Stimulated activated CD4-positive, alpha-beta T cell treated with anti-CD3 and anti-CD28 coated beads, Interleukin-4, amount 100 ng/mL, for 48 hours (primary cell): ENCODE measurements around the gene CRIM1.

Experiments
- DNase-seq, 2 donors: peaks; one replicate each; pipeline ENCODE4 v3.0.0-alpha.2; 2020; ENCODE audit warnings: low read depth in 2 of 2

CRIM1 gene

GRCh38 chr2:36421379-36421778 is 65.8 kb downstream of the CRIM1 start:
- DNase-seq = no peak

- DNase-seq = no peak
These were observed 67.6 kb downstream of the CRIM1 start for GRCh38 chr2:36423172-36423571.

GRCh38 chr2:36423619-36424120 is 68.1 kb downstream of the CRIM1 start:
- no peak for DNase-seq

GRCh38 chr2:36425608-36426355 is 70.2 kb downstream of the CRIM1 start:
- no peak for DNase-seq

- no peak for DNase-seq
These were observed 72.2 kb downstream of the CRIM1 start for GRCh38 chr2:36427790-36428243.

GRCh38 chr2:36430549-36430948 is 75.0 kb downstream of the CRIM1 start:
- no peak for DNase-seq

- DNase-seq = no peak
These were observed 76.9 kb downstream of the CRIM1 start for GRCh38 chr2:36432479-36432878.

GRCh38 chr2:36433311-36434217 is 78.0 kb downstream of the CRIM1 start:
- DNase-seq = no peak

GRCh38 chr2:36438449-36438977 is 82.9 kb downstream of the CRIM1 start:
- no peak for DNase-seq

- DNase-seq = no peak
These were observed 83.5 kb downstream of the CRIM1 start for GRCh38 chr2:36439084-36439483.

- DNase-seq = no peak
These were observed 85.6 kb downstream of the CRIM1 start for GRCh38 chr2:36441065-36441625.

GRCh38 chr2:36441816-36442215 is 86.2 kb downstream of the CRIM1 start:
- no peak for DNase-seq

GRCh38 chr2:36444216-36444936 is 88.8 kb downstream of the CRIM1 start:
- DNase-seq = no peak

- DNase-seq = no peak
These were observed 89.7 kb downstream of the CRIM1 start for GRCh38 chr2:36445185-36445866.

- DNase-seq = no peak
These were observed 90.7 kb downstream of the CRIM1 start for GRCh38 chr2:36446294-36446693.

- DNase-seq = no peak
These were observed 93.6 kb downstream of the CRIM1 start for GRCh38 chr2:36449213-36449612.

- no peak for DNase-seq
These were observed 94.4 kb downstream of the CRIM1 start for GRCh38 chr2:36449943-36450392.

- no peak for DNase-seq
These were observed 95.1 kb downstream of the CRIM1 start for GRCh38 chr2:36450466-36451196.

- DNase-seq = no peak
These were observed 95.9 kb downstream of the CRIM1 start for GRCh38 chr2:36451512-36451911.

- DNase-seq = no peak
These were observed 96.7 kb downstream of the CRIM1 start for GRCh38 chr2:36452260-36452659.
